ENCODE data around the gene TRPT1. TPM values are rescaled to one million over a fixed set of nuclear protein-coding genes. Genes with fewer than 3 reads are reported as not detected.

TRPT1 gene
- polyA plus RNA-seq, 2 of the 4 experiments (the other 2 are of a cell fraction), result 18.6 to 28.5 TPM

GRCh38 chr11:64267207-64267945, 41.4 kb upstream of the TRPT1 start:
- no peak for DNase-seq (ENCODE audit: low read depth in 1 of 2, low spot score in 1 of 2)
- ATAC-seq, result no peak
- ChIA-PET POLR2A (interaction anchor here (0.6 to 5.9 kb wide), 4 partner anchors 10 to 34 kb away, joined by 3 to 53 read pairs (median 4); partner anchors contain the start of gene PPP1R14B), CTCF (interaction anchor here (0.5 to 16.0 kb wide), 8 partner anchors 12 to 88 kb away, joined by 3 to 220 read pairs (median 4); partner anchors contain the start of genes CATSPERZ, ESRRA, PLCB3 and PPP1R14B)
- TF ChIP-seq RFX5 (IDR thresholded peaks at IDR 0.05) (no peak), CBX2 (IDR thresholded peaks at IDR 0.05; ENCODE audit: borderline replicate concordance, low read depth) (no peak), EHMT2 (IDR thresholded peaks at IDR 0.05; ENCODE audit: low read depth) (no peak), JUN (IDR thresholded peaks at IDR 0.05) (no peak), RAD21 (conservative IDR thresholded peaks at IDR 0.05 in 1 of 2, IDR thresholded peaks at IDR 0.05 in 1 of 2) (no peak), HDAC2 (IDR thresholded peaks at IDR 0.05) (no peak), ATOH8 (CRISPR knock-in tag; IDR thresholded peaks at IDR 0.05; ENCODE audit: low read depth) (no peak), PHF8 (IDR thresholded peaks at IDR 0.05; ENCODE audit: borderline replicate concordance, low read depth) (no peak)
- WGBS (ENCODE audit: missing lambda C conversion rate), result 89% methylated on average over 26 of the region's 27 CpGs
- no peak overlapping the region for H3K4me3 ChIP-seq
- FAIRE-seq, result no peak
- peaks cover 20% of the 10 kb centered on the region for H3K4me1 ChIP-seq
- H3K4me2 ChIP-seq, result no peak overlapping the region
- peak overlapping the region in 1 of 2 experiments; percentile 94; a peak in 2 of 6 replicates for H3K27ac ChIP-seq
- H3K9me3 ChIP-seq, result no peaks in the 10 kb centered on the region

DNA sequence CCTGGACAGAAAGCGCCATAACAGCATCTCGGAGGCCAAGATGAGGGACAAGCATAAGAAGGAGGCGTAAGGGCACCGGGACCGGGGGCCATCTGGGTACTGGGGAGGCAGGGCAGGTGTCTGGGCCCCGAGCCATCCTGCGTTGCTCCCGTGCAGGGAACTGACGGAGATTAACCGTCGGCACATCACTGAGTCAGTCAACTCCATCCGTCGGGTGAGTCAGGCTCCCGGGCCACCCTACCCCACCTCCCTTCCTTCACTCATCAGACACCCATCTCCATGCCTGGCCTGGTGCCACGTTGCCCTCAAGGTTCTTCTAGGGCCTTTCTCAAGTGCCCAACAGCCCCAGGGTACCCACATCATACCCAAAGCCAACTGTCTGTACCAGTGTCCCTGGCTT, 40.4 kb upstream of the TRPT1 start:
- ATAC-seq (no peak), DNase-seq (ENCODE audit: low read depth in 1 of 2, low spot score in 1 of 2) (no peak), FAIRE-seq (no peak)
- Histone ChIP-seq H3K9me3 (no peaks in the 10 kb centered on the region), H3K27ac (no peak overlapping the region), H3K4me2 (no peak overlapping the region), H3K4me3 (no peak overlapping the region), H3K4me1 (peaks cover 14% of the 10 kb centered on the region)
- TF ChIP-seq SREBF2 (IDR thresholded peaks at IDR 0.05) (no peak), NPAS2 (CRISPR knock-in tag; IDR thresholded peaks at IDR 0.05; ENCODE audit: borderline replicate concordance) (no peak), ZNF302 (CRISPR knock-in tag; IDR thresholded peaks at IDR 0.05) (no peak), CBX8 (IDR thresholded peaks at IDR 0.05) (no peak), NFE2L2 (conservative IDR thresholded peaks at IDR 0.05; ENCODE audit: low read length) (no peak), RNF2 (IDR thresholded peaks at IDR 0.05; ENCODE audit: borderline replicate concordance, low read depth) (no peak), ESRRA (IDR thresholded peaks at IDR 0.05; ENCODE audit: borderline replicate concordance, low read length) (no peak), JUN (IDR thresholded peaks at IDR 0.05) (no peak), POLR2AphosphoS2 (conservative IDR thresholded peaks at IDR 0.05; ENCODE audit: low read length) (no peak), EHF (CRISPR knock-in tag; IDR thresholded peaks at IDR 0.05) (no peak), USF2 (IDR thresholded peaks at IDR 0.05) (no peak), CTCF (IDR thresholded peaks at IDR 0.05) (no peak), ZFP36 (IDR thresholded peaks at IDR 0.05; ENCODE audit: borderline replicate concordance, partially characterized antibody) (no peak), BHLHE40 (IDR thresholded peaks at IDR 0.05; ENCODE audit: low read depth, low read length) (no peak), FOXS1 (CRISPR knock-in tag; IDR thresholded peaks at IDR 0.05) (no peak)
- TF ChIP-seq, protein P1, sequence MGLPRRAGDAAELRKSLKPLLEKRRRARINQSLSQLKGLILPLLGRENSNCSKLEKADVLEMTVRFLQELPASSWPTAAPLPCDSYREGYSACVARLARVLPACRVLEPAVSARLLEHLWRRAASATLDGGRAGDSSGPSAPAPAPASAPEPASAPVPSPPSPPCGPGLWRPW (IDR thresholded peaks at IDR 0.05), result no peak
- POLR2A ChIA-PET, result no interaction called here
- CTCF ChIA-PET, result interaction anchor here (0.7 to 16.0 kb wide), 4 partner anchors 12 to 74 kb away, joined by 3 to 220 read pairs (median 112); partner anchors contain the start of genes CATSPERZ, ESRRA, PLCB3 and PPP1R14B
- WGBS (ENCODE audit: missing lambda C conversion rate), result 88% methylated on average over 15 of the region's 15 CpGs

Data from A549 (cell line).